Smooth muscle cell (in vitro differentiated cells): ENCODE measurements around the gene RABL6. TPM values are rescaled to one million over a fixed set of nuclear protein-coding genes. Genes with fewer than 3 reads are reported as not detected.

Experiments
- DNase-seq: peaks from one replicate; lab custom pipeline; 2025; ENCODE audit not compliant: unreplicated experiment; lab: John Stamatoyannopoulos, UW
- H2AFZ ChIP-seq: fragments of 200-600 bp; sonication (generic); 2 replicates; pipeline ENCODE4 v1.6.0; 2016; ENCODE audit warnings: antibody characterized with exemption, low read depth, mild to moderate bottlenecking
- H3F3A ChIP-seq: fragments of 200-600 bp; sonication (generic); 2 replicates; pipeline ENCODE4 v1.6.0; 2017; ENCODE audit warnings: antibody characterized with exemption, low read depth
- H3K27ac ChIP-seq: fragments of 200-600 bp; sonication (generic); 2 replicates; pipeline ENCODE4 v1.5.1; 2016; ENCODE audit warnings: low read depth, mild to moderate bottlenecking
- H3K27me3 ChIP-seq: fragments of 200-600 bp; sonication (generic); 2 replicates; pipeline ENCODE4 v1.6.1; 2016; ENCODE audit warnings: low read depth, mild to moderate bottlenecking
- H3K36me3 ChIP-seq: fragments of 200-600 bp; sonication (generic); 2 replicates; pipeline ENCODE4 v1.5.1; 2016; ENCODE audit warnings: low read depth
- H3K4me1 ChIP-seq: fragments of 200-600 bp; sonication (generic); 2 replicates; pipeline ENCODE4 v1.5.1; 2016; ENCODE audit warnings: low read depth
- H3K4me2 ChIP-seq: fragments of 200-600 bp; sonication (generic); 2 replicates; pipeline ENCODE4 v1.6.0; 2016; ENCODE audit warnings: mild to moderate bottlenecking
- H3K4me3 ChIP-seq: fragments of 200-600 bp; sonication (generic); 2 replicates; pipeline ENCODE4 v1.5.1; 2016; ENCODE audit warnings: mild to moderate bottlenecking
- H3K79me2 ChIP-seq: fragments of 200-600 bp; sonication (generic); 2 replicates; pipeline ENCODE4 v1.6.0; 2016; ENCODE audit warnings: low read depth, mild to moderate bottlenecking
- H3K9ac ChIP-seq: fragments of 200-600 bp; sonication (generic); 2 replicates; pipeline ENCODE4 v1.6.0; 2016; ENCODE audit warnings: low read depth
- H3K9me3 ChIP-seq: fragments of 200-600 bp; sonication (generic); replicated peaks from 2 replicates; pipeline ENCODE4 v1.5.1; 2016; ENCODE audit warnings: low read depth
- H4K20me1 ChIP-seq: fragments of 200-600 bp; sonication (generic); 2 replicates; pipeline ENCODE4 v1.6.0; 2016; ENCODE audit warnings: low read depth
- CTCF ChIP-seq: fragments of 200-600 bp; sonication (generic); IDR thresholded peaks from 2 replicates; pipeline ENCODE4 v1.5.1; 2017; ENCODE audit warnings: borderline replicate concordance, mild to moderate bottlenecking, antibody characterized with exemption; ENCODE audit not compliant: insufficient read depth, poor library complexity, severe bottlenecking
- WGBS: methylation state at CpG from one replicate; pipeline ENCODE4 v1.1.7; 2016; ENCODE audit warnings: low lambda C conversion rate; 5-methylcytosine and 5-hydroxymethylcytosine counted together
- polyA plus RNA-seq: library from polyadenylated mRNA; unstranded; fragments of >200 nt; fragmentation: Nextera tagmentation; extraction: Ambion mirVana; gene quantifications from 2 replicates; pipeline ENCODE4 v1.2.1, GENCODE V29; 2016
- total RNA-seq: library from RNA; depleted of rRNA; stranded (reverse); fragments of >200 nt; gene quantifications from 2 replicates; pipeline ENCODE4 v1.2.3, GENCODE V29; 2014

RABL6 gene
- total and polyA plus RNA-seq, 2 experiments from 2014 or later: 54.3 to 81.6 TPM

- H3K4me3 ChIP-seq: no peak overlapping the region
Observed at GRCh38 chr9:136862849-136863622, 55.3 kb downstream of the RABL6 start.

GRCh38 chr9:136863623-136864273 lies 56.0 kb downstream of the RABL6 start:
- H3K27ac ChIP-seq: no peak overlapping the region
- H3K4me2 ChIP-seq: no peak overlapping the region

More at GRCh38 chr9:136862849-136863622, 55.3 kb downstream of the RABL6 start:
- no peak overlapping the region for H3K27ac ChIP-seq
- no peak for DNase-seq
- H3K9me3 ChIP-seq: no peaks in the 10 kb centered on the region
- 98% methylated on average over 29 of the region's 31 CpGs for WGBS
- peaks cover 6% of the 10 kb centered on the region for H3F3A ChIP-seq
- TF ChIP-seq CTCF: no peak
- H3K4me2 ChIP-seq: no peak overlapping the region
- H3K79me2 ChIP-seq: peaks cover 35% of the 10 kb centered on the region
- no peak overlapping the region for H2AFZ ChIP-seq
- H3K36me3 ChIP-seq: no peaks in the 10 kb centered on the region
- H4K20me1 ChIP-seq: peaks cover 31% of the 10 kb centered on the region
- H3K27me3 ChIP-seq: no peaks in the 10 kb centered on the region
- H3K9ac ChIP-seq: no peak overlapping the region
- H3K4me1 ChIP-seq: no peaks in the 10 kb centered on the region

GRCh38 chr9:136865041-136865767 lies 57.5 kb downstream of the RABL6 start:
- no peak for DNase-seq
- Histone ChIP-seq H4K20me1 (peaks cover 22% of the 10 kb centered on the region), H3F3A (peaks cover 11% of the 10 kb centered on the region), H3K27me3 (no peaks in the 10 kb centered on the region), H3K9me3 (no peaks in the 10 kb centered on the region), H3K36me3 (no peaks in the 10 kb centered on the region), H3K4me1 (no peaks in the 10 kb centered on the region), H3K27ac (peak overlapping the region; percentile 1), H3K79me2 (peaks cover 35% of the 10 kb centered on the region), H3K4me2 (peak overlapping the region; percentile 94), H2AFZ (no peak overlapping the region), H3K9ac (peak overlapping the region; percentile 95), H3K4me3 (peak overlapping the region; percentile 99)
- WGBS: 90% methylated on average over 7 of the region's 11 CpGs
- no peak for TF ChIP-seq CTCF

More at GRCh38 chr9:136863623-136864273, 56.0 kb downstream of the RABL6 start:
- Histone ChIP-seq H4K20me1 (peaks cover 31% of the 10 kb centered on the region), H3K36me3 (no peaks in the 10 kb centered on the region), H3K4me1 (no peaks in the 10 kb centered on the region), H2AFZ (no peak overlapping the region), H3F3A (peaks cover 11% of the 10 kb centered on the region), H3K79me2 (peaks cover 35% of the 10 kb centered on the region), H3K9me3 (no peaks in the 10 kb centered on the region), H3K4me3 (no peak overlapping the region), H3K9ac (no peak overlapping the region), H3K27me3 (no peaks in the 10 kb centered on the region)
- TF ChIP-seq CTCF: no peak
- DNase-seq: no peak
- 98% methylated on average over 12 of the region's 12 CpGs for WGBS
